Measurements from ENCODE around the gene IQCH.

The IQCH gene

DNA sequence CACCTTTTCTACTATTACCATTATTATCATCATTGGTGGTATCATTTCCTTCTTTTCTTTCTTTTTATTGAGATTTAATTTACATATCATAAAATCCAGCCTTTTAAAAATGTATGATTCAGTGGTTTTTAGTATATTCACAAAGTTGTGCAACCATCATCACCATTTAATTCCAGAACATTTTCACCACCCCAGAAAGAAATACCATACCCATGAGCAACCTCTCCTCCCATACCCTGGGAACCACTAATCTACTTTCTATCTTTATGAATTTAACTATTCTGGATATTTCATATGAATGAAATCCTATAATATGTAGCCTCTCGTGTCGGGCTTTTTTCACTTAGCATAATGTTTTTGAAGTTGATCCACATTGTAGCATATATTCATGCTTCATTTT is 29.2 kb upstream of the IQCH start:
- H3K4me3 ChIP-seq (ENCODE audit: low read length in 2 of 2): no peak overlapping the region
- H3K27ac ChIP-seq (ENCODE audit: low read length): no peak overlapping the region
- H3K36me3 ChIP-seq (ENCODE audit: control insufficient read depth in 2 of 2, insufficient read depth in 2 of 2, low read length in 2 of 2): peaks cover 3 to 4% of the 10 kb centered on the region in 2 donors
- H3K9ac ChIP-seq (ENCODE audit: low read length in 2 of 2): no peak overlapping the region
- no peaks in the 10 kb centered on the region for H3K9me3 ChIP-seq (ENCODE audit: control insufficient read depth in 2 of 2, low read length in 2 of 2)
- no peaks in the 10 kb centered on the region for H3K27me3 ChIP-seq (ENCODE audit: control insufficient read depth in 1 of 2, insufficient read depth in 2 of 2, low read length in 2 of 2)
- H3K4me1 ChIP-seq (ENCODE audit: control insufficient read depth, insufficient read depth, low read length): no peaks in the 10 kb centered on the region

DNA sequence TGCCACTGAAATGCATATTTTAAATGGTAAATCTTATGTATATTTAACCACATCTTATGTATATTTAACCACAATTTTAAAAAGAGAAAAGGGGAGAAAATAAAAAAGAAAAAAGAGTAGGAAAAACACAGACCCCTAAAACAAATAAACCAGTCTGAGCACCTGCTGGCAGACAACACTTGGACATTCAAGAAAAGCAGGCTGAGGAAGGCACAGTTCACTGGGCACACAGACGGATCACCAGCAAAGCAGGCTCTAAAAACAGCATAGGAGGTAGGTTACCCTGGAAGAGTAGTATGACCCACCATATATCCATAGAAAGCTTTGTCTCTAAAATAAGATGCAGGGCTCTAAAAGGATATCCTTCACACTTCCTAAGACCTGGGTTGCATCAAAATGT is 27.2 kb upstream of the IQCH start:
- H3K36me3 ChIP-seq (ENCODE audit: control insufficient read depth in 2 of 2, insufficient read depth in 2 of 2, low read length in 2 of 2): peaks cover 12 to 13% of the 10 kb centered on the region in 2 donors
- H3K9me3 ChIP-seq (ENCODE audit: control insufficient read depth in 2 of 2, low read length in 2 of 2): no peaks in the 10 kb centered on the region
- H3K4me1 ChIP-seq (ENCODE audit: control insufficient read depth, insufficient read depth, low read length): no peaks in the 10 kb centered on the region
- no peaks in the 10 kb centered on the region for H3K27me3 ChIP-seq (ENCODE audit: control insufficient read depth in 1 of 2, insufficient read depth in 2 of 2, low read length in 2 of 2)
- no peak overlapping the region for H3K9ac ChIP-seq (ENCODE audit: low read length in 2 of 2)
- H3K27ac ChIP-seq (ENCODE audit: low read length): no peak overlapping the region
- no peak overlapping the region for H3K4me3 ChIP-seq (ENCODE audit: low read length in 2 of 2)

DNA sequence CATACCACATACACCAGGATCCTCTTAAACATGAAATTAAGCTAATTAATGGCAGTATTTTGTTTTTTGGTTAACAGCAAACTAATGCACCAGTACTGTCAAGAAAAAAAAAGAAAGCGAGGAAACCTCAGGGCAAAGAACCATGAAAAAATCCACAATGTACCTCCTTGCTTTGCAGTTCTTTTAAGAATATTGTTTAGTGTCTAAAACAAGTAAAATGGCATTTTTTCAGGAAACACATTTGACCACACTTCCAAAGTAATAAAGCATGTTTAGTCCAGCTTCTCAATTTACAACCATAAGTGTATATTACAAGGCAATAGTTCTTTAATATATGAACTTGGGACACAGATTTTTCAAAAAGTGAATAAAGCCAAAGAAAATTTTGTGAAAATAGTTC is 26.7 kb upstream of the IQCH start:
- Histone ChIP-seq H3K9me3 (ENCODE audit: control insufficient read depth in 2 of 2, low read length in 2 of 2) (no peaks in the 10 kb centered on the region), H3K36me3 (ENCODE audit: control insufficient read depth in 2 of 2, insufficient read depth in 2 of 2, low read length in 2 of 2) (peaks cover 12 to 13% of the 10 kb centered on the region in 2 donors)

DNA sequence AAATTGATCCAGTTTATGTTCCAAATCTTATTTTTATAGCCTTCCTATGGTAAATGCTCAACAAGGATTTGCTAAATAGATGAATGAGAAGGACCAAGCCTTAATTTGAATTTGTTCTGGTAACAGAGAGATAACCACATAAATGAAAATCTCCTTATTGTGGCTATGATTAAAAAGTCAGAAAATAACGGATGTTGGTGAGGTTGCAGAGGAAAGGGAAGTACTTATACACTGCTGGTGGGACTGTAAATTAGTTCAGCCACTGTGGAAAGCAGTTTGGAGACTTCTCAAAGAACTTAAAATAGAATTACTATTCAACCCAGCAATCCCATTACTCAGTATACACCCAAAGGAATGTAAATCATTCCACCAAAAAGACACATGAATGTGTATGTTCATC is 26.3 kb upstream of the IQCH start:
- no peaks in the 10 kb centered on the region for H3K27me3 ChIP-seq (ENCODE audit: control insufficient read depth in 1 of 2, insufficient read depth in 2 of 2, low read length in 2 of 2)

More for the DNA sequence above, 26.7 kb upstream of the IQCH start:
- Histone ChIP-seq H3K27me3 (ENCODE audit: control insufficient read depth in 1 of 2, insufficient read depth in 2 of 2, low read length in 2 of 2) (no peaks in the 10 kb centered on the region), H3K4me3 (ENCODE audit: low read length in 2 of 2) (no peak overlapping the region), H3K27ac (ENCODE audit: low read length) (no peak overlapping the region), H3K9ac (ENCODE audit: low read length in 2 of 2) (no peak overlapping the region), H3K4me1 (ENCODE audit: control insufficient read depth, insufficient read depth, low read length) (no peaks in the 10 kb centered on the region)

DNA sequence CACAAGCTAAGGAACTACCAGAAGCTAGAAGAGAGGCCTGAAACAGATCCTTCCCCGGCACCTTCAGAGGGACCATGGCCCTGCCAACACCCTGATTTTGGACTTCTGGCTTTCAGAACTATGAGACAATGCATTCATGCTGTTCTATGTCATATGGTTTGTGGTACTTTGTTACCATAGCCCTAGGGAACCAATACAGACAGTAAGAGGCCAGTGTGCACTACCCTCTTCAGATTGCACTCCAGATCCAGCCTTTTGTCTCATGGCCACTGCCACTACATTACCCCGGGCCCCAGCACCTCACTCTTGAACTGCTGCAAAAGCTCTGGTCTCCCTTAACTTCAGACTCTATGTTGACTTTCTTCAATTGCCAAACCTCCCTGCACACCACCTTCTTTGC is 24.1 kb upstream of the IQCH start:
- no peak overlapping the region for H3K9ac ChIP-seq (ENCODE audit: low read length in 2 of 2)
- H3K27me3 ChIP-seq (ENCODE audit: control insufficient read depth in 1 of 2, insufficient read depth in 2 of 2, low read length in 2 of 2): no peaks in the 10 kb centered on the region
- H3K27ac ChIP-seq (ENCODE audit: low read length): no peak overlapping the region
- H3K4me1 ChIP-seq (ENCODE audit: control insufficient read depth, insufficient read depth, low read length): no peaks in the 10 kb centered on the region
- H3K9me3 ChIP-seq (ENCODE audit: control insufficient read depth in 2 of 2, low read length in 2 of 2): no peaks in the 10 kb centered on the region
- H3K36me3 ChIP-seq (ENCODE audit: control insufficient read depth in 2 of 2, insufficient read depth in 2 of 2, low read length in 2 of 2): peaks cover 16 to 20% of the 10 kb centered on the region in 2 donors
- H3K4me3 ChIP-seq (ENCODE audit: low read length in 2 of 2): no peak overlapping the region

More for the DNA sequence above, 26.3 kb upstream of the IQCH start:
- Histone ChIP-seq H3K4me1 (ENCODE audit: control insufficient read depth, insufficient read depth, low read length) (no peaks in the 10 kb centered on the region), H3K36me3 (ENCODE audit: control insufficient read depth in 2 of 2, insufficient read depth in 2 of 2, low read length in 2 of 2) (peaks cover 13 to 16% of the 10 kb centered on the region in 2 donors), H3K4me3 (ENCODE audit: low read length in 2 of 2) (no peak overlapping the region), H3K9me3 (ENCODE audit: control insufficient read depth in 2 of 2, low read length in 2 of 2) (no peaks in the 10 kb centered on the region), H3K9ac (ENCODE audit: low read length in 2 of 2) (no peak overlapping the region), H3K27ac (ENCODE audit: low read length) (no peak overlapping the region)

DNA sequence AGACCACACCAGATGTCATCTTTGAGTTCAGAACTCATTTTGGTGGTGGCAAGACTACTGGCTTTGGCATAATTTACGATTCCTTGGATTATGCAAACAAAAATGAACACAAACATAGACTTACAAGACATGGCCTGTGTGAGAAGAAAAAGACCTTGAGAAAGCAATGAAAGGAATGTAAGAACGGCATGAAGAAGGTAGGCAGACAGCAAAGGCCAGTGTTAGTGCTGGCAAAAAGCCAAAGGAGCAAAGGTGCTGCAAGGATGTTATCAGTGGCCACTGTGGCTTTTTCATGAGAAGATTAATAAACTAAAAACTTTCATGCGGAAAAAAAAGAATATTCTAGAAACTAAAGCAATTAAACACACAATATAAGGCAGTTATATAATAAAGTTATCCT is 22.0 kb upstream of the IQCH start:
- no peaks in the 10 kb centered on the region for H3K27me3 ChIP-seq (ENCODE audit: control insufficient read depth in 1 of 2, insufficient read depth in 2 of 2, low read length in 2 of 2)
- peaks cover 16 to 20% of the 10 kb centered on the region in 2 donors for H3K36me3 ChIP-seq (ENCODE audit: control insufficient read depth in 2 of 2, insufficient read depth in 2 of 2, low read length in 2 of 2)
- no peak overlapping the region for H3K9ac ChIP-seq (ENCODE audit: low read length in 2 of 2)

DNA sequence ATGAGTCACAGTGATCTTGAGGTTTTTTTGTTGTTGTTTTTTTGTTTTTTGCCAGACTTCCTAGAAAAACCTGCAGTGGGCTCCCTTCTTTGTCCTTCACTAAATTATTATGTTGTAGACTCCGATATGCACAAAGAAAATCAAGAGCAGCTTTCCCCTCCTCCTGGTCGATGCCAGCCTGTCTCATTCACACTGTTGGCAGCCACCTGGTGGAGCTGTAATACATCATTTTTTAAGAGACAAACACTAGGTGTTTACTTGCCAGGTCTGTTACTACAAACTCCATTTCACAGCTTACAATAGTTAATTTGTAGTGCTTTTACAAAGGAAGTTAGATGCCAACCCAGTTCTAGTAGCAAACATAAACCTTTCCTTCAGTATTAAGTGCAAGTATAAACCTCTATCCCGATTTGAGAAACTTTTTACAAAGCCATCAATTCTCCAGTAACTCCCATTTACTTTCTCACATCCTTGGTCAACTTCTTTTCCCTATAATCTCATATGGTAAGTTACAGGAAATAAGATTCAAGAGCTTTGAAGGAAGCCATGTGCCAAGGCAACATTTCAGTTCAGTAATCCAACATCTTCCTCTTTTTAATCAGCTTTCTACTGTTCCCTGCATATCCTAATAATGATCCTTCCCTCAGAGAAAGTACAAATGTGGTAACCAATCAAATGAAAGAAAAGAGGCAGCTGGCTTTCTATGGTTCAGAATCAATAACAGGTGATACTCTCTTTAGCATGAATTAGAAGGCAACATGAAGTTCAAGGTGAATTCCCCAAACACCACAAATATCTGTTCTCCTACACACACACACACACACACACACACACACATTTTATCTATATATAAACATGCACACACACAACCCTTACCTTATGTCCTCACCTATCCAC is 14.1 kb upstream of the IQCH start:
- Histone ChIP-seq H3K9me3 (ENCODE audit: control insufficient read depth in 2 of 2, low read length in 2 of 2) (no peaks in the 10 kb centered on the region), H3K9ac (ENCODE audit: low read length in 2 of 2) (no peak overlapping the region), H3K27ac (ENCODE audit: low read length) (no peak overlapping the region), H3K4me1 (ENCODE audit: control insufficient read depth, insufficient read depth, low read length) (peaks cover 3% of the 10 kb centered on the region), H3K36me3 (ENCODE audit: control insufficient read depth in 2 of 2, insufficient read depth in 2 of 2, low read length in 2 of 2) (no peaks in the 10 kb centered on the region), H3K4me3 (ENCODE audit: low read length in 2 of 2) (no peak overlapping the region), H3K27me3 (ENCODE audit: control insufficient read depth in 1 of 2, insufficient read depth in 2 of 2, low read length in 2 of 2) (no peaks in the 10 kb centered on the region)

More for the DNA sequence above, 22.0 kb upstream of the IQCH start:
- Histone ChIP-seq H3K27ac (ENCODE audit: low read length) (no peak overlapping the region), H3K4me1 (ENCODE audit: control insufficient read depth, insufficient read depth, low read length) (no peaks in the 10 kb centered on the region), H3K4me3 (ENCODE audit: low read length in 2 of 2) (no peak overlapping the region), H3K9me3 (ENCODE audit: control insufficient read depth in 2 of 2, low read length in 2 of 2) (no peaks in the 10 kb centered on the region)

DNA sequence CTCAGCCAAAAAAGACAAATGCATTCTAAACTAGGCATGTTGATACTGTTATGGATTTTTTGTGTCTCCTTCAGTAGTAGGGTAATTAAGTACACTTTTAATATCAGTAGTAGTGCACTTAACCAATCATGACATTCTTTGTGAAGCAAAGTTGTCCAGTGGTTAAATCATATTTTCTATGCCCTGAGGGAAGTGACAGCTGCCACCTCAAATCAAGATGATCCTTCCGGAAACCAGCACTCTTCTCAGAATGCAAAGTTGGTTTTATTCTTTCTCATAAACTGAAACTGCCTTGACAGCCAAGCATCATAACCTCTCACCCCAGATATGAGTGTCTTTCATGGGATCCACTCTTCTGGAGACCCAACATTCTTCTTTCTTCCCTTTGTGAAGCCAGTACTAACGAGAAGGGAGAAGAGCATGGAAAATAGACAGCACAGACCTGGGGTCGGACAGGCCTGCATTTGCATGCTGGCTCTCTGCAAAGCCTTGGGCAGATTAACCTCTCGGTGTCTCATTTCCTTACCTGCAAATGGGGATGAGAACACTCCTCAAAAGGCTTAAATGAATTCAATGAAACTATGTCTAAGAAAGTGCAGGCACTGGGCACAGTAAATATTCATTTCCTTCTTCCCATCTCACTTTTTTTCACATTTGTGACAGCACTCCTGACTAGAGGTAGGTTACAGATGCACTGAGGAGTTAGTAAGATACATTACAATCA is 13.3 kb upstream of the IQCH start:
- H3K27ac ChIP-seq (ENCODE audit: low read length): no peak overlapping the region
- no peaks in the 10 kb centered on the region for H3K9me3 ChIP-seq (ENCODE audit: control insufficient read depth in 2 of 2, low read length in 2 of 2)
- no peaks in the 10 kb centered on the region for H3K27me3 ChIP-seq (ENCODE audit: control insufficient read depth in 1 of 2, insufficient read depth in 2 of 2, low read length in 2 of 2)
- H3K36me3 ChIP-seq (ENCODE audit: control insufficient read depth in 2 of 2, insufficient read depth in 2 of 2, low read length in 2 of 2): no peaks in the 10 kb centered on the region
- no peak overlapping the region for H3K4me3 ChIP-seq (ENCODE audit: low read length in 2 of 2)
- no peak overlapping the region for H3K9ac ChIP-seq (ENCODE audit: low read length in 2 of 2)
- peaks cover 3% of the 10 kb centered on the region for H3K4me1 ChIP-seq (ENCODE audit: control insufficient read depth, insufficient read depth, low read length)

DNA sequence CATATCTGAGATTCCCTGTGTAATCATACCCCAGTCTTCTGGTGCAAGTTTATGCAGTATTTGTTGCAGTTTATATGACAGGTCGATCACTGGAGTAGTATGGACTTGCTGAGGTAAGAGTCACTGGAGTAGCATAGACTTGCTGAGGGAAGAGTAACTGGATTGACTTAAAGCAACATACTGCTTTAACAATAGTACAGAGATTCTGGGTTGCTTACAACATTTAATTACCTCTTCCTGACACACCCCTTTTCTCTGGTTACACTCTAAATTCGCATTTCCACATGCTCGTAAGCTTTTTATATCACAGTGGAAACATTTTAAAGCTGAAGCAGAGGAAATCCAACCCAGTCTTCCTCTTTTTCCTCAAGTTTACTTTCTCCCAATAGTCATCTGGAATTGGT is 11.9 kb upstream of the IQCH start:
- H3K9ac ChIP-seq (ENCODE audit: low read length in 2 of 2): no peak overlapping the region
- H3K36me3 ChIP-seq (ENCODE audit: control insufficient read depth in 2 of 2, insufficient read depth in 2 of 2, low read length in 2 of 2): no peaks in the 10 kb centered on the region
- no peaks in the 10 kb centered on the region for H3K27me3 ChIP-seq (ENCODE audit: control insufficient read depth in 1 of 2, insufficient read depth in 2 of 2, low read length in 2 of 2)
- H3K27ac ChIP-seq (ENCODE audit: low read length): no peak overlapping the region
- H3K4me3 ChIP-seq (ENCODE audit: low read length in 2 of 2): no peak overlapping the region
- no peaks in the 10 kb centered on the region for H3K9me3 ChIP-seq (ENCODE audit: control insufficient read depth in 2 of 2, low read length in 2 of 2)
- peaks cover 3% of the 10 kb centered on the region for H3K4me1 ChIP-seq (ENCODE audit: control insufficient read depth, insufficient read depth, low read length)

DNA sequence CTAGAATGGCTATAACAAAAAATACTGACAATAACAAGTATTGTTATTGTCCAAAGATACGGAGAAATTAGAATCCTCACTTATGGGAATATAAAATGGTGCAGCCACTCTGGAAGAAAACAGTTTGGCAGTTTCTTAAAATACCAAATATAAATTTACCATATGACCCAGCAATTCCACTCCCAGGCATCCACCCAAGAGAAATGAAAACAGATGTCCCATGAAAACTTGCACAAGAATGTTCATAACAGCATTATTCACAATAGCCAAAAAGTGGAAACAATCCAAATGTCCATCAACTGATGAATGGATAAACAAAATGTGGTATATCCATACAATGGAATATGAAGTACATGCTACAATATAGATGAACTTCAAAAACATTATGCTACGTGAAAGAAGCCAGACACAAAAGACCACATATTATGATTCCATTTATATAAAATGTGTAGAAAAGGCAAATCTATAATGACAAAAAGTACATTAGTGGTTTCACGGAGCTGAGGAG is 9.6 kb upstream of the IQCH start:
- H3K27ac ChIP-seq (ENCODE audit: low read length): no peak overlapping the region
- H3K4me1 ChIP-seq (ENCODE audit: control insufficient read depth, insufficient read depth, low read length): peaks cover 2% of the 10 kb centered on the region
- H3K36me3 ChIP-seq (ENCODE audit: control insufficient read depth in 2 of 2, insufficient read depth in 2 of 2, low read length in 2 of 2): no peaks in the 10 kb centered on the region
- no peak overlapping the region for H3K9ac ChIP-seq (ENCODE audit: low read length in 2 of 2)
- H3K9me3 ChIP-seq (ENCODE audit: control insufficient read depth in 2 of 2, low read length in 2 of 2): no peaks in the 10 kb centered on the region
- no peaks in the 10 kb centered on the region for H3K27me3 ChIP-seq (ENCODE audit: control insufficient read depth in 1 of 2, insufficient read depth in 2 of 2, low read length in 2 of 2)
- no peak overlapping the region for H3K4me3 ChIP-seq (ENCODE audit: low read length in 2 of 2)

Measured in stomach smooth muscle (tissue), 2 donors.